Measurements from ENCODE around the gene CC2D2B. TPM values are rescaled to one million over a fixed set of nuclear protein-coding genes. Genes with fewer than 3 reads are reported as not detected.
A peak's percentile ranks its signal among the peaks of the same experiment; 100 is the strongest.
"Not testable (repeated sequence)": the region's sequence is repeated elsewhere in the genome, so short reads cannot be mapped to it uniquely, and the experiment has no call there.

CC2D2B gene
- total RNA-seq, 2 donors from 2014 or later, result 0.57 to 1.2 TPM

DNA sequence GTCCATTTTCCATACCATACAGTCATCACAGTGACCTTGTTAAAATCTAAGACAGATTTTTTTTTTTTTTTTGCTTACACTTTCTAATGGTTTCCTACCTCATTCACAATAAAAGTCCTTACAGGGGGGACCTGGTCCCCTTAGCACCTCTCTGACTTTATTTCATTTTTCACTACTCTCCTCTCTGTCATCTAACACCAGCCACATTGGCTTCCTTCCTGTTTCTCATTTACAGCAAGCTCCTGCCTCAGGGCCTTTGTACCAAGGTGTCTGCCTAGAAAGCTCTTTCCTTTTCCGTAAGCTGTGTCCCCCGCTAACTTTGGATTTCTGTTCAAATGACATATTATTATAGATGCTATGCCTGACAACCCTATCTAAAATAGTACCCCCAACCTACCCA, 27.7 kb downstream of the CC2D2B start:
- ATAC-seq, result no peak

DNA sequence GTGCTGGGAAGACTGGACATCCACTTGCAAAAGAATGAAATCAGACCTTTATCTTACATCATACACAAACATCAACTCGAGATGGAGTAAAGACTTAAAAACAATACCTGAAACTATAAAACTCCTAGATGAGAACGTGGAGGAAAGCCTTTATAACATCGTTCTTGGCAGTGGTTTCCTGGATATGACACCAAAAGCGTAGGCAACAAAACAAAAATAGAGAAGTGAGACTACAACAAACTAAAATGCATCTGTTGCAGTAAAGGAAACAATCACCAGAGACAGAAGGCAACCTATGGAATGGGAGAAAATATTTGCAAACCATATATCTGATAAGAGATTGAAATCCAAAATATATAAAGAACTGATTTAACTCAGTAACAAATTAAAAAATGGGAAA, 33.3 kb downstream of the CC2D2B start:
- ATAC-seq (no peak), DNase-seq (ENCODE audit: low spot score) (no peak)
- Mint-ChIP-seq H3K27me3 (peaks cover 7 to 20% of the 10 kb centered on the region in 2 donors), H3K36me3 (peaks cover 13% of the 10 kb centered on the region), H3K9me3 (peaks cover 6% of the 10 kb centered on the region), H3K4me3 (no peak overlapping the region), H3K4me1 (ENCODE audit: low read depth in 2 of 2) (peaks cover 0 to 3% of the 10 kb centered on the region in 2 donors), H3K27ac (no peak overlapping the region)

More for the DNA sequence above, 27.7 kb downstream of the CC2D2B start:
- H3K9me3 Mint-ChIP-seq, result no peaks in the 10 kb centered on the region
- H3K27ac Mint-ChIP-seq, result no peak overlapping the region
- DNase-seq (ENCODE audit: low spot score), result no peak
- no peak overlapping the region for H3K4me3 Mint-ChIP-seq
- H3K36me3 Mint-ChIP-seq, result peaks cover 18% of the 10 kb centered on the region
- H3K27me3 Mint-ChIP-seq, result peaks cover 20 to 31% of the 10 kb centered on the region in 2 donors
- H3K4me1 Mint-ChIP-seq (ENCODE audit: low read depth in 2 of 2), result peaks cover 10% of the 10 kb centered on the region in 2 donors

DNA sequence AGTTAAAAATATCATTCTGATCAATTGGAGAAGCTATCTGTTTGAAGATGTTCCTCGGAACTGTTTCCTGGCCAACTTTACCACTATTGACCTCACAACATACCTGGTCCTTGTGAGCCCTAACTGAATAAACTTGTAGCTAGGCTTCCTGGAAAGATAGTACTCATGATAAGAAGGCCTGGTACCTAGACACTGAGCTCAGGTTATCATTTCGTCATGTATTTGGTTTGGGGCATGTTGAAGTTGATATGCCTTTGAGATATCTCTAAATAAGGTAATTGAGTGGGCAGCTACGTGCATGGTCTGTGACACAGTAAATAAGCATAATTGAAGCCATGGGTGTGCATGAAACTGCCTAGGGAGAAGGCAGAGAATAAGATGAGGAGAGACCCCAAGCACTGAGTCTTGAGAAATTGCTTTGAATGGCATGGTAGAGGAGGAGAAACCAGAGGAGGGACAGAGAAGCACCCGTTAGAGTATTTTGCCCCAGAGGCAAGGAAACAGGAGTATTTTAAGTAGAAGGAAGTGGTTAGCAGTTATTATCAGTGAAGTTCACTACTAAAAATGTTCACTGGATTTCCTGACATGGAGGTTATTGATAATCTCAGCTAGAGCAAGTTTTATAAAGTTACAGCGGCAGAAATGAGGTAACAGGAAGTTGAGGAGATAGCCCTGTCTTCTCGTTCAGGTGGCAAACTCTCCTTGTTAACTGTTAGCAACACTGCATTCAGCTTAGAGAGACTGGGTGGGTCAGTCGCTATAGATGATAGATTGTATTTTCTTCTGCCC, 55.6 kb downstream of the CC2D2B start:
- Mint-ChIP-seq H3K27ac (no peak overlapping the region), H3K9me3 (peaks cover 8% of the 10 kb centered on the region), H3K27me3 (peaks cover 2 to 5% of the 10 kb centered on the region in 2 donors), H3K4me1 (ENCODE audit: low read depth in 2 of 2) (peaks cover 9 to 10% of the 10 kb centered on the region in 2 donors), H3K4me3 (peak overlapping the region; percentile 26), H3K36me3 (peaks cover 5% of the 10 kb centered on the region)
- ATAC-seq (no peak), DNase-seq (ENCODE audit: low spot score) (no peak)

DNA sequence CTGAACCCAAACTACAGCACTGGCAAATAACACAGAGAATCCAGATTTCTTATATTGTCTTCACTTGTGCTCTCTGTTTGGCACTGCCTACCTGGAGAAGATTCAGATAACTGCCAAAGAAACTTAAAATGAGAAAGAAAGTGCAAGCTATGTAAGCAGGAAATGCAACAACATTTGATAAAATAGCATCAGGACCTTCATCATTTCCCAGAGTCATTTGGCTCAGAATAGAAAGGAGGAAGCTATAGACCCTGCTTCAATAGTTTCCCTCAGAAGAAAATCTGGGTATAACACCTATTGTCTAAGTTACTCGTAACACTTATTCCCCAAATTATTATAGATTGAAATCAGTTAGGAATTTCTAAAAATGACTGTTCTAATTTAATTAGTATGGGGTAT, 56.2 kb downstream of the CC2D2B start:
- peaks cover 9 to 10% of the 10 kb centered on the region in 2 donors for H3K4me1 Mint-ChIP-seq (ENCODE audit: low read depth in 2 of 2)

DNA sequence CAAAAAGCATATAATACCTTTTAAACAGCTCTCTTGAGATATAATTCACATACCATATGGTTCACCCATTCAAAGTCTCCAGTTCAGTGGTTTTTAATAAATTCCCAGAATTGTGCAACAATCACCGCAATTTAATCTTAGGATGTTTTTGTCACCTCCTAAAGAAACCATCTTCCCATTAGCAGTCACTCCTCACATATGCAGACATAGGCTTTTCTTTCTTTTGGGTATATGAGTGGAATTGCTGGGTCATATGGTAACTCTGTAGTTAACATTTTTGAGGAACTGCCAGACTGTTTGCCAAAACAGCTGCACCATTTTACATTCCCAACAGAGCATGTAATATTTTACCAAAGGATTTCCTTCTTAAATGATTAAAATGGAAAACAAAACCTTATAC, 57.0 kb downstream of the CC2D2B start:
- peaks cover 0 to 2% of the 10 kb centered on the region in 2 donors for H3K27me3 Mint-ChIP-seq
- no peak overlapping the region for H3K4me3 Mint-ChIP-seq
- DNase-seq (ENCODE audit: low spot score) (no peak), ATAC-seq (no peak)
- H3K4me1 Mint-ChIP-seq (ENCODE audit: low read depth in 2 of 2), result peaks cover 9 to 10% of the 10 kb centered on the region in 2 donors
- H3K9me3 Mint-ChIP-seq, result peaks cover 4% of the 10 kb centered on the region
- H3K36me3 Mint-ChIP-seq, result no peaks in the 10 kb centered on the region
- no peak overlapping the region for H3K27ac Mint-ChIP-seq

More for the DNA sequence above, 56.2 kb downstream of the CC2D2B start:
- H3K27ac Mint-ChIP-seq, result no peak overlapping the region
- DNase-seq (ENCODE audit: low spot score) (no peak), ATAC-seq (no peak)
- H3K27me3 Mint-ChIP-seq, result no peaks in the 10 kb centered on the region
- H3K4me3 Mint-ChIP-seq, result peak overlapping the region; percentile 26
- peaks cover 4% of the 10 kb centered on the region for H3K9me3 Mint-ChIP-seq
- H3K36me3 Mint-ChIP-seq, result no peaks in the 10 kb centered on the region

DNA sequence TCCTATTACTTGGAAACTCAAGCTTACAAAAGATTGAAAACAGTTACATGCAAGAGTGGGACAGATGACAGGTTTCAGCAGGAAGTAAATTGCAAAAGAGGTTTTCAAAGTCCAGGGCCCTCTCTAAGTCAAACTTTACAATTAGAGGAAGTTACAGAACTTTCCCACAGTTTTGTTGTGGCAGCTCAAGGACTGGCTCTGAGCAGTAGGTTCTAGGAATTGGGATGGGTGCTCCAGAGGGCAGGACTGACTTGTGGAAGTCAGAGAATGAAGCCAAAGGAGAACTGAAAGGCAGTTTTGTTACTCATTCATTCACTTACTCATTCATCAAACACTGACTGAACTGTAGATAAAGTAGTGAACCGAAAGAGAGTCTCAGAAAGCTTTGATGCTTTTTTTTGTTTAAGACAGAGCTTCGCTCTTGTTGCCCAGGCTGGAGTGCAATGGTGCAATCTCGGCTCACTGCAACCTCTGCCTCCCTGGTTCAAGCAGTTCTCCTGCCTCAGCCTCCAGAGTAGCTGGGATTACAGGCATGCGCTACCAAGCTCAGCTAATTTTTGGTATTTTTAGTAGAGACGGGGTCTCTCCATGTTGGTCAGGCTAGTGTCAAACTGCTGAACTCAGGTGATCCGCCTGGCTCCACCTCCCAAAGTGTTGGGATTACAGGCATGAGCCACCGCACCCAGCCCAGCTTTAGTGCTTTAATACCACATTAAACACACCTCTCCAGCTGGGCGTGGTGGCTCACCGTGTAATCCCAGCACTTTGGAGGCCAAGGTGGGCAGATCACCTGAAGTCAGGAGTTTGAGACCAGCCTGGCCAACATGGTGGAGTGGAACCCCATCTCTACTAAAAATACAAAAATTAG, 68.8 kb downstream of the CC2D2B start:
- no peaks in the 10 kb centered on the region for H3K36me3 Mint-ChIP-seq

DNA sequence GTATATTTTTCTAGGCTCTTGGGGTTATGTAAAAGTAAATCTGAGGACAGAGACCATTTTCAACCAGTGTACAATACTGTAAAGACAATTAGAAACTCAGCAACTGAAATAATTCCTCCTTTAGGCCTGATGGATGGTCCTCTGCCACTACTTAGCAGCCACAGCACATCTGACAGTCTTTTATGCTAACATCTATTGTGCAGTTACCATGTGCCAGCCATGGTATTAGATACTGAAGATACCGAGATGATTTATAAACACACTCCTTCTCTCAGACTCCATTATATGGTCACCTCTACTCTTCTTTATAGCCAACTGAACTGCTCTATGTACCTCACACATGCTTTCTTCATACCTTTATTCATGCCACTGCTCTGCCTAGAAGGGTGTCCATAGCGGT, 74.4 kb downstream of the CC2D2B start:
- H3K27ac Mint-ChIP-seq, result no peak overlapping the region
- H3K9me3 Mint-ChIP-seq, result no peaks in the 10 kb centered on the region
- H3K27me3 Mint-ChIP-seq, result no peaks in the 10 kb centered on the region
- H3K36me3 Mint-ChIP-seq, result no peaks in the 10 kb centered on the region
- ATAC-seq, result no peak
- no peaks in the 10 kb centered on the region for H3K4me1 Mint-ChIP-seq (ENCODE audit: low read depth in 2 of 2)
- DNase-seq (ENCODE audit: low spot score), result no peak
- H3K4me3 Mint-ChIP-seq, result no peak overlapping the region

More for the DNA sequence above, 68.8 kb downstream of the CC2D2B start:
- ATAC-seq (no peak), DNase-seq (ENCODE audit: low spot score) (no peak)
- Mint-ChIP-seq H3K27ac (no peak overlapping the region), H3K4me1 (ENCODE audit: low read depth in 2 of 2) (no peaks in the 10 kb centered on the region), H3K4me3 (no peak overlapping the region), H3K27me3 (no peaks in the 10 kb centered on the region), H3K9me3 (no peaks in the 10 kb centered on the region)

DNA sequence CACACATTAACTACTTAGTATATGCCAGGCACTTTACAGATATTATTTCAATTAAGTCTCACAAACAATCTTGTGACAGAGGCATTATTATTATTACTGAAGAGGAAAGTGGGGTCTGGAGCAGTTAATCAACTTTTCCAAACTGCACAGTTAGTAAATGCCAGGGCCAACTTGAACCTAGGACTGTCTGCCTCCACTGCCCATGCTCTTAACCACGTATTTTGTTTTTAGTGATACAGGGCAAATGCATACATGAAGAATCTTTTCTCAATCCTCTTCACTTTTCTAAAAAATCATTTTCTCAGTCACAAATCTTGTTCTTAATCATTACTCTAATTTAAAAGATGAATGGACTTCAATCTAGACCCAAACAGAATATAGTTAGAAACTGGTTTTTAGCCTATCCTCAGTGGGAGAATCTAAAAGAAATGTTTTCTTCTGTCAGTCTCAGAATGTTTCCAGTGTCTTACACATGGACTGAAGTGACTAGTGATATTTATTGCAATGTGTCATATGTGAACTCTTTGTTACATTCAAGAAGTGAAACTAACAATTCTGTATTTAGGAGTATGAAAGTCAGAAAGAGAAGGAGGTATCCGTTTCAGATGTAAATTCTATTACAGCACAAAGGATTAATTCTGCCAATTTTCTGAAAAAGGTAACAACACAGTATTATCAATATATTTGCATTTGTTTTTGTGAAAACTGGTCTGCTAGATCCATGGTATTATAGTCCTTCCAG, 80.1 kb downstream of the CC2D2B start:
- Mint-ChIP-seq H3K9me3 (no peaks in the 10 kb centered on the region), H3K27ac (no peak overlapping the region), H3K27me3 (peaks cover 0 to 3% of the 10 kb centered on the region in 2 donors), H3K4me1 (ENCODE audit: low read depth in 2 of 2) (no peaks in the 10 kb centered on the region), H3K4me3 (no peak overlapping the region), H3K36me3 (no peaks in the 10 kb centered on the region)
- DNase-seq (ENCODE audit: low spot score), result no peak
- no peak for ATAC-seq

DNA sequence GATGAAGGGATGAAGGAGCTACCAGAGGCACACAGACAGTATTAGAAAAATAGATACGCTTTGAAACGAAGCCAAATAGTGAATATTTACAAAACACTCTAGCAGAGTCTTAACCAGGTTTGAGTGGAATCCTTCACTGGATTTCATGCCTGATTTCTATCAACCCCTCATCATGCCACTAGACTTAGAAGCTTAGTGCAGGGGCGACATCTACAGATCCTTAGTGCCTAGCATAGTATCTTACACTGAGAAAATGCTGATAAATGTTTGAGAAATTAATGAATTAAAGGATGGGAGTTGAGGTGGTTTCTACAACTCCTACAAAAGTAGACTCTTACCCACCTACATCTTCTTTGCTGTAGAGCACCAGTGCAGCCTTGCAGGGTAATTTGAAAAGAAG, 80.9 kb downstream of the CC2D2B start:
- DNase-seq (ENCODE audit: low spot score) (no peak), ATAC-seq (no peak)
- Mint-ChIP-seq H3K4me3 (no peak overlapping the region), H3K27me3 (peaks cover 0 to 3% of the 10 kb centered on the region in 2 donors), H3K9me3 (no peaks in the 10 kb centered on the region), H3K27ac (no peak overlapping the region), H3K36me3 (no peaks in the 10 kb centered on the region), H3K4me1 (ENCODE audit: low read depth in 2 of 2) (no peaks in the 10 kb centered on the region)

DNA sequence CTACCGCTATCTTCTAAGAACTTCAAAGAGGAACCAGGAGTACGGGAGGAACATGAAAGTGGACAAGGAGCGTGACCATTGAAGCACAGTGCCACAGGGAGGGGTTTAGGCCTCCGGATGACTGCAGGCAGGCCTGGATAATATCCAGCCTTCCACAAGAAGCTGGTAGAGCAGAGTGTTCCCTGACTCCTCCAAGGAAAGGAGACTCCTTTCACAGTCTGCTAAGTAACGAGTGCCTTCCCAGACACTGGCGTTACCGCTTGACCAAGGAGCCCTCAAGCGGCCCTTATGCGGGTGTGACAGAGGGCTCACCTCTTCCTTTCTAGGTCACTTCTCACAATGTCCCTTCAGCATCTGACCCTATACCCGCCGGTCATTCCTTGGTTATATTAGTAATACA, 86.6 kb downstream of the CC2D2B start:
- not testable (repeated sequence) for H3K27ac Mint-ChIP-seq, H3K27me3 Mint-ChIP-seq

DNA sequence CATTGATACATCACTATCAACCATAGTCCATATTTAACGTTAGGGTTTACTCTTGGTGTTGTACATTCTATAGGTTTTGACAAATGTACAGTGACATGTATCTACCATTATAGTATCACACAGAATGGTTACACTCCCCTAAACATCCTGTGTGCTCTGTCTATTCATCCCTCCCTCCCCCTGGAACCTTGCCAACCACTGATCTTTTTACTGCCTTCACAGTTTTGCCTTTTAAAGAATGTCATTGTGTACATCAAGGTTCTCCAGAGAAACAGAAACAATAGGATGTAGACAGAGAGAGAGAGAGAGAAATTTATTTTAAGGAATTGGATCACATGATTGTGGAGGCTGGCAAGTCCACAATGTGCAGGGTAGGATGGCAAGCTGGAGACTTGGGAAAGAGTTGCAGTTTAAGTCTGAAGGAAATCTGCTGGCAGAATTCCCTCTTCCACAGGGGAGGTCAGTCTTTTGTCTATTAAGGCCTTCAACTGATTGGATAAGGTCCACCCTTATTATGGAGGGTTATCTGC, 90.5 kb downstream of the CC2D2B start:
- Mint-ChIP-seq H3K27me3 (peaks cover 0 to 3% of the 10 kb centered on the region in 2 donors), H3K9me3 (no peaks in the 10 kb centered on the region), H3K4me3 (no peak overlapping the region), H3K4me1 (ENCODE audit: low read depth in 2 of 2) (no peaks in the 10 kb centered on the region), H3K36me3 (no peaks in the 10 kb centered on the region), H3K27ac (no peak overlapping the region)
- ATAC-seq (no peak), DNase-seq (ENCODE audit: low spot score) (no peak)

More for the DNA sequence above, 86.6 kb downstream of the CC2D2B start:
- not testable (repeated sequence) for H3K4me1 Mint-ChIP-seq (ENCODE audit: low read depth in 2 of 2); ATAC-seq; DNase-seq (ENCODE audit: low spot score); H3K9me3 Mint-ChIP-seq; H3K36me3 Mint-ChIP-seq; H3K4me3 Mint-ChIP-seq

DNA sequence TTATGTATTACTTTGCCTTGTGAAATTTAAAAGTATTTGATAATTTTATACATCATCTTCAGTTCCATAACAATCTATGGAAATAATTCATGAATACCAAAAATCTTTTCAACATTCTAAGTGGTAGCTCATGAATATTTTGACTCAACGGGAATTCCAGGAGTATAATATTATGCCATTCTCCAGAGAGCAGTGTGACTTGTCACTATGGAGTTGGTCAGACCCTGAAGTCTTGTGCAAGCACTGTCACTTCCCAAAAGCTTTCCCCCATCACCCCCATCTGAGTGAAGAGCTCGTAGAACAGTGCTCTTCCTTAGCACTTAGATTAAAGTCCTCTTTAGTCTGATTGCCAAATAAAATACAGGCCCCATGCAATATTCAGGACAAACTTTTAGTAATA, 106.2 kb downstream of the CC2D2B start:
- no peaks in the 10 kb centered on the region for H3K36me3 Mint-ChIP-seq
- no peaks in the 10 kb centered on the region for H3K9me3 Mint-ChIP-seq
- peaks cover 10 to 25% of the 10 kb centered on the region in 2 donors for H3K27me3 Mint-ChIP-seq
- peaks cover 0 to 4% of the 10 kb centered on the region in 2 donors for H3K4me1 Mint-ChIP-seq (ENCODE audit: low read depth in 2 of 2)
- DNase-seq (ENCODE audit: low spot score) (no peak), ATAC-seq (no peak)
- no peak overlapping the region for H3K27ac Mint-ChIP-seq
- H3K4me3 Mint-ChIP-seq, result no peak overlapping the region

DNA sequence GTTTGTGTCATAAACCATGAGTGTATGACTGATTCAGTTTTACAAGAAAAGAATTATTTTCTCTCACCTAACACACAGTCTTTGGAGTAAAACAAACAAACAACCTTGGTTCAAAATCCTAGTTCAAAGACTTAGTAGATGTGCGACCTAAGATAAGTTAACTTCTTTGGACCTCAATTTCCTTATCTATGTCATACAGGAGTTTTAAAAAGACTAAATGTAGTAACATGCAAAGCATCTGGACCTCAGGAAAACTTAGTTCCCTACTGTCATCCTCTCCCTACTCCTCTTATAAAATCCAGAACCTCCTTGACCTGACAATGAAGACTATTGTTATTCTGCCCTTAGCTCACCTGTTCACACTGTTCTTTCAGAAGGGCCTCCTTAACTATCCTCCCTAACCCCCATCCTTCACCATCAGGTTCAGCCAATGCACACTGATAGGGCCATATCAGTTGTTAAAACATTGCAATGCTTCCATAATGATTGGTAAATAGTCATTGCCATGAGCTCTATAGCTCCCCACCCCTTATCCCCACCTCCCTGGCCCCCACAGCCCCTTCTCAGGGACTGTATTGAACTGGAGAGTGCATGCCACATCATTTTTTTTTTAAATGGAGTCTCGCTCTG, 106.8 kb downstream of the CC2D2B start:
- no peak overlapping the region for H3K27ac Mint-ChIP-seq
- no peaks in the 10 kb centered on the region for H3K36me3 Mint-ChIP-seq
- ATAC-seq, result no peak
- no peak for DNase-seq (ENCODE audit: low spot score)
- H3K9me3 Mint-ChIP-seq, result no peaks in the 10 kb centered on the region
- H3K4me1 Mint-ChIP-seq (ENCODE audit: low read depth in 2 of 2), result peaks cover 0 to 4% of the 10 kb centered on the region in 2 donors
- peaks cover 7 to 25% of the 10 kb centered on the region in 2 donors for H3K27me3 Mint-ChIP-seq
- H3K4me3 Mint-ChIP-seq, result no peak overlapping the region
